Measurements from ENCODE around the gene ARHGAP24.

- TF ChIP-seq CTCF (IDR thresholded peaks at IDR 0.05) = no peak
- TF ChIP-seq POLR2A (IDR thresholded peaks at IDR 0.05) = no peak
Measured at GRCh38 chr4:85784348-85784747, 309.4 kb downstream of the ARHGAP24 start.
